ENCODE data around the gene CNPY2.

The CNPY2 gene

DNA sequence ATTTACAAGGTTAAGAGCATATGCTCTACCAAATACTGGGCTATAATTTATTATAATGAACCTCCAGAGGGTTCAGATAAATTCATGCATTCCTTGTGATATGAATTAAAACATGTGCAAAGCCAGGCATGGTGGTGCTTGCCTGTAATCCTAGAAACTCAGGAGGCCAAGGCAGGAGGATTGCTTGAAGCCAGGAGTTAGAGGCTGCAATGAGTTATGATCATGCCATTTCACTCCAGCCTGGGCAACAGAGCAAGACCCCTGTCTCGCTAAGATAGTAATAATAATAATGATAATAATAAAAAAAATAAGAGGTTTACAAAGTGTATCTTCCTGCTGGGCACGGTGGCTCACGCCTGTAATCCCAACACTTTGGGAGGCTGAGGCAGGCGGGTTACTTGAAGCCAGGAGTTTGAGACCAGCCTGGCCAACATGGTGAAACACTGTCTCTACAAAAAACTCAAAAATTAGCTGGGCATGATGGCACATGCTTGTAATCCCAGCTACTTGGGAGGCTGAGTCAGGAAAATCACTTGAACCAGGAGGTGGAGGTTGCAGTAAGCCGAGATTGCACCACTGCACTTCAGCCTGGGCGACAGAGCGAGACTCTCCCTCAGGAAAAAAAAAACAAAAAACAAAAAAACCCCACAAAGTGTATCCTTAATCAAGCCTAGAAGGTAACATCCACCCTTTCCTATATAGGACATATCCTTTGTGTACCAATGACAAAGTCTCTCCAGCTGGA, 8.4 kb downstream of the CNPY2 start:
- WGBS (ENCODE audit: insufficient coverage): 100% methylated on average over 2 of the region's 7 CpGs
- H3K9me3 ChIP-seq (ENCODE audit: control extremely low read depth in 1 of 5, control insufficient read depth in 4 of 5, insufficient read depth in 2 of 5, low read depth in 1 of 5, low read length in 4 of 5): no peaks in the 10 kb centered on the region
- H3K27ac ChIP-seq (ENCODE audit: insufficient read depth in 1 of 2, low read depth in 1 of 2, low read length in 2 of 2, poor library complexity in 1 of 2, severe bottlenecking in 2 of 2): no peak overlapping the region
- peaks cover 17 to 50% (median 40%) of the 10 kb centered on the region in 4 experiments for H3K36me3 ChIP-seq (ENCODE audit: control insufficient read depth in 4 of 4, insufficient read depth in 4 of 4, low read length in 3 of 4)
- CTCF ChIA-PET: interaction anchor here (1.0 to 1.6 kb wide), 4 partner anchors 8 to 17 kb away, joined by 3 to 4 read pairs (median 4); partner anchors contain the start of gene CS
- no peaks in the 10 kb centered on the region for H3K4me1 ChIP-seq (ENCODE audit: control extremely low read depth in 1 of 4, control insufficient read depth in 4 of 4, insufficient read depth in 4 of 4, low read length in 3 of 4)
- H3K4me3 ChIP-seq (ENCODE audit: control insufficient read depth in 1 of 7, extremely low read depth in 1 of 7, insufficient read depth in 4 of 7, low read depth in 2 of 7, low read length in 6 of 7): no peak overlapping the region
- POLR2A ChIA-PET: interaction anchor here (0.5 kb wide), 1 partner anchor 47 kb away, joined by 4 read pairs; no protein-coding TSS in a partner anchor
- no peaks in the 10 kb centered on the region for H3K27me3 ChIP-seq (replicated peaks in 2 of 5; ENCODE audit: control insufficient read depth in 4 of 5, insufficient read depth in 5 of 5, low read length in 4 of 5)
- no peak for DNase-seq

DNA sequence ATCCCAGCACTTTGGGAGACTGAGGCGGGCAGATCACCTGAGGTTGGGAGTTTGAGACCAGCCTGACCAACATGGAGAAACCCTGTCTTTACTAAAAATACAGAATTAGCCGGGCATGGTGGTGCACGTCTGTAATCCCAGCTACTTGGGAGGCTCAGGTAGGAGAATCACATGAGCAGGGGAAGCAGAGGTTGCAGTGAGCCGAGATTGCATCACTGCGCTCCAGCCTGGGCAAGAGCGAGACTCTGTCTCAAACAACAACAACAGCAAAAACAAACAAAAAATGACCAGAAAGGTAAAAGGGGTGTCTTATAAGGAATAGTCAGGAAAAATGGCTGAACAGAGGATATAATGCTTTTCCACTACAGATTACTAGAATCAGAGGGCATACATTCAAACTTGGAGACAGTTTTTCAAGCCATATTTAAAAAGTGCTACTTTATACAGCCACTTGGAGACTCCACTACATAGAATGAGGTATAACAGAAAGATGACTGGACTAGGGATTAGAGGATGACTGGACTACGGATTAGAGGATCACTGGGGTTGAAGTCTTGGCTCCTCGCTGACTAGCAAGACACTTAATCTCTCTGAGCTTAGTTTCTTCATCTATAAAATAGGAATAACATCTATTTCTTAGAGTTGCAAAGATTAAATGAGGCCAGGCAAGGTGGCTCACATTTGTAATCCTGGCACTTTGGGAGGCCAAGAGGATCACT, 10.8 kb downstream of the CNPY2 start:
- H3K27ac ChIP-seq (ENCODE audit: insufficient read depth in 1 of 2, low read depth in 1 of 2, low read length in 2 of 2, poor library complexity in 1 of 2, severe bottlenecking in 2 of 2): no peak overlapping the region
- no peaks in the 10 kb centered on the region for H3K9me3 ChIP-seq (ENCODE audit: control extremely low read depth in 1 of 5, control insufficient read depth in 4 of 5, insufficient read depth in 2 of 5, low read depth in 1 of 5, low read length in 4 of 5)
- H3K4me3 ChIP-seq (ENCODE audit: control insufficient read depth in 1 of 7, extremely low read depth in 1 of 7, insufficient read depth in 4 of 7, low read depth in 2 of 7, low read length in 6 of 7): no peak overlapping the region
- CTCF ChIA-PET: interaction anchor here (1.0 to 1.6 kb wide), 3 partner anchors 11 to 116 kb away, joined by 3 to 4 read pairs (median 3); partner anchors contain the start of genes CNPY2, PAN2 and SMARCC2
- peaks cover 14 to 41% (median 26%) of the 10 kb centered on the region in 4 experiments for H3K36me3 ChIP-seq (ENCODE audit: control insufficient read depth in 4 of 4, insufficient read depth in 4 of 4, low read length in 3 of 4)
- WGBS (ENCODE audit: insufficient coverage): 100% methylated on average over 5 of the region's 8 CpGs
- no peak for DNase-seq
- POLR2A ChIA-PET: no interaction called here
- no peaks in the 10 kb centered on the region for H3K27me3 ChIP-seq (replicated peaks in 2 of 5; ENCODE audit: control insufficient read depth in 4 of 5, insufficient read depth in 5 of 5, low read length in 4 of 5)
- H3K4me1 ChIP-seq (ENCODE audit: control extremely low read depth in 1 of 4, control insufficient read depth in 4 of 4, insufficient read depth in 4 of 4, low read length in 3 of 4): peaks cover 0 to 11% (median 10%) of the 10 kb centered on the region in 4 experiments

DNA sequence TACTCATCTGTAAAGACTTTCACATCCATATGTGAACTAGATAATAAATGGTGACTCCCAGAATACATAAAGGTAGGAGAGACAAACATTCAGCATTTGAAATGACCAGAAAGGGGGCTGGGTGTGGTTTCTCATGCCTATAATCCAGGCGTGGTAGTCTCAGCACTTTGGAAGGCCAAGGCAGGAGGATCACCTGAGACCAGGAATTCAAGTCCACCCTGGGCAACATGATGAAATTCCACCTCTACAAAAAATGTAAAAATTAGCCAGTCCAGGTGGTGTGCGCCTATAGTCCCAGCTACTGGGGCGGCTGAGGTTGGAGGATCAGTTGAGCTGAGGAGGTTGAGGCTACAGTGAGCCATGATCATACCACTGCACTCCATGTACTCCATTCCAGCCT, 11.5 kb downstream of the CNPY2 start:
- H3K4me3 ChIP-seq (ENCODE audit: control insufficient read depth in 1 of 7, extremely low read depth in 1 of 7, insufficient read depth in 4 of 7, low read depth in 2 of 7, low read length in 6 of 7): no peak overlapping the region
- no peak overlapping the region for H3K27ac ChIP-seq (ENCODE audit: insufficient read depth in 1 of 2, low read depth in 1 of 2, low read length in 2 of 2, poor library complexity in 1 of 2, severe bottlenecking in 2 of 2)
- H3K27me3 ChIP-seq (replicated peaks in 2 of 5; ENCODE audit: control insufficient read depth in 4 of 5, insufficient read depth in 5 of 5, low read length in 4 of 5): no peaks in the 10 kb centered on the region
- WGBS (ENCODE audit: insufficient coverage): 97% methylated on average over 3 of the region's 3 CpGs
- H3K36me3 ChIP-seq (ENCODE audit: control insufficient read depth in 4 of 4, insufficient read depth in 4 of 4, low read length in 3 of 4): peaks cover 11 to 37% (median 21%) of the 10 kb centered on the region in 4 experiments
- no peaks in the 10 kb centered on the region for H3K9me3 ChIP-seq (ENCODE audit: control extremely low read depth in 1 of 5, control insufficient read depth in 4 of 5, insufficient read depth in 2 of 5, low read depth in 1 of 5, low read length in 4 of 5)
- DNase-seq: no peak
- peaks cover 2 to 16% (median 13%) of the 10 kb centered on the region in 4 experiments for H3K4me1 ChIP-seq (ENCODE audit: control extremely low read depth in 1 of 4, control insufficient read depth in 4 of 4, insufficient read depth in 4 of 4, low read length in 3 of 4)
- CTCF ChIA-PET: interaction anchor here (1.0 to 1.6 kb wide), 3 partner anchors 12 to 115 kb away, joined by 3 to 4 read pairs (median 3); partner anchors contain the start of genes CNPY2, PAN2 and SMARCC2
- POLR2A ChIA-PET: no interaction called here

DNA sequence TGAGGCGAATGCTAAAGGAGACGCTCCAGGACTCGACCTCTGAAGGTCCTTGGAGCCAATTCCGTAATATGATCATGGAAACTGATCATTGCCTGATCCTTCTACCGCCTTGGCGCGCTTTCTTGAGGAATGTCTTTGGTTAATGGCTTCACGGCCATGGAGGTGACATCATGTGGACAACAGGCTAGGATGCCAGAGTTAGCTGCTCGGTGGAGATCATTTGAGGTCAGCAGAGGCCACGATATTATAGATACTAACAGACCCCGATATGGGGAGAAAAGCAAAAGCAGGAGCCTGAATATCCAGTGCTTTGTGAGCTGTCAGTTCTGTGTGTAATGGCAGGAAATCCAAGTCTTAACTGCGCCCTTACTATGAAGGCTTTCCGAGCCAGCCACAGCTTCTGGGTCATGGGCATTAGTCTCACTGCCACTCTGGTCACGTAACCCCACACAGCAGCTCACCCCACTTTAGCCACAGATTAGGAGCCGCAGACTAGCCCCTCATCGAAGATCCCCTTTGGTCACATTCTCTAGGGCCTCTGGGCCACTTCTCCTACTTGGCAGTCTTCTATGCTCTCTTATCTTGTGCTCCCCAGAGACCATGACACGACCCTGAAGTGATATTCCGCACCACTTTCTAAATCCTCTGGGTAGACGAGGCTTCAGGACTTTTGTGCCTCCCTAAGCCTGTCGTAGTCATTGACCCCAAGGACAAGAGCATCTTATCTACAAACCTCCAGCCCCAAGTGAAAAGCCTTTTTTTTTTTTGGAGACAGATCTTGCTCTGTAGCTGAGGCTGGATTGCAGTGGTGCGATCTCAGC, 14.9 kb downstream of the CNPY2 start:
- H3K27me3 ChIP-seq (replicated peaks in 2 of 5; ENCODE audit: control insufficient read depth in 4 of 5, insufficient read depth in 5 of 5, low read length in 4 of 5): no peaks in the 10 kb centered on the region

DNA sequence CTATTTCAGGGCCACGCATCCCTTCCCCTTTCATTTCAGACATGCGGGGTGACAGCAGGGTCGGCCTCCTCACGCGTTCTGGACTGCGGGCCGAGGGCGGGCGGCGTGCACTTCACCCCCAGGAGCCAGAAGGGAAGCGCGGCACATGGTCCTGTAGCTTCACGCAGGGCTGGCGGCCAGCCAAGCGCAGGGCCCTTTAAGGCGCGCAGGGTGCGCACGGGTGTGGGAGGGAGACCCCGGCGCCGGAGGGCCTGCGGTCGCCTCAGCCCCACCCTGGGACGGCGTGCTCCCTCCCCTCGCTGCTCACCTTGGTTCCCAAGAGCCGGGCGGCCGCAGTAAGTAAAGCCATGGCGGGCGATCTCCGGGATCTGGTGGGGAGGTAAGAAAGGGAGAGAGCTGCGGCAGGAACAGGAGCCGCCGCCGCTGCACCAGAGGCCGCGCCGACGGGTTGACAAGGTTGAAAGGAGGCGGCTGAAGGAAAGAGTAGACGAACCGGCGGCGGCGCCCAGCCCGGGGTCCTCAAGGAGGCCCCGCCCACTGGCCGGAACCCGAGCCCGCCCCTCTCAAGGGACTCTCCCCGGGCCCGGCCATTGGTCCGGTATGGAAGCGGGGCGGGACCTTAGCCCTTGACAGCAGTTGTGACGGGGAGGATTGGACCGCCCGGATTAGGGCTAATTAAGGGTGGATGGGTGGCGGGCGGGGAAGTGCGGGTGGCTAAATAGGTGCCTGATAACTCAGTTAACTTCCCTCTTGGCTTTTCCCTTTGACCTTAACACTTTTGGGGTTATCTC, 15.7 kb downstream of the CNPY2 start, which contains the start of gene CS:
TSS of gene CS (minus strand) at position 478 of the 791 bp plus-strand sequence. CDS start at position 349, 129 bp downstream.
- CTCF ChIA-PET: interaction anchor here (0.9 to 1.8 kb wide), 5 partner anchors 8 to 182 kb away, joined by 3 to 4 read pairs (median 4); partner anchors contain the start of gene ZC3H10
- peak; percentile 98 to 99 (median 99) for DNase-seq
- peak within 1 kb of the TSS; percentile 65 to 90 for H3K27ac ChIP-seq (ENCODE audit: insufficient read depth in 1 of 2, low read depth in 1 of 2, low read length in 2 of 2, poor library complexity in 1 of 2, severe bottlenecking in 2 of 2)
- H3K9me3 ChIP-seq (ENCODE audit: control extremely low read depth in 1 of 5, control insufficient read depth in 4 of 5, insufficient read depth in 2 of 5, low read depth in 1 of 5, low read length in 4 of 5): no peaks in the 10 kb centered on the region
- peaks cover 12 to 31% (median 26%) of the 10 kb centered on the region in 4 experiments for H3K4me1 ChIP-seq (ENCODE audit: control extremely low read depth in 1 of 4, control insufficient read depth in 4 of 4, insufficient read depth in 4 of 4, low read length in 3 of 4)
- WGBS (ENCODE audit: insufficient coverage): 0% methylated on average over 36 of the region's 63 CpGs
- POLR2A ChIA-PET: interaction anchor here (0.6 to 3.0 kb wide), 4 partner anchors 16 to 254 kb away, joined by 3 to 11 read pairs (median 4); partner anchors contain the start of genes CNPY2 and PAN2
- no peaks in the 10 kb centered on the region for H3K27me3 ChIP-seq (replicated peaks in 2 of 5; ENCODE audit: control insufficient read depth in 4 of 5, insufficient read depth in 5 of 5, low read length in 4 of 5)
- peaks cover 3 to 25% (median 9%) of the 10 kb centered on the region in 4 experiments for H3K36me3 ChIP-seq (ENCODE audit: control insufficient read depth in 4 of 4, insufficient read depth in 4 of 4, low read length in 3 of 4)
- peak within 1 kb of the TSS; percentile 52 to 95 (median 85) for H3K4me3 ChIP-seq (ENCODE audit: control insufficient read depth in 1 of 7, extremely low read depth in 1 of 7, insufficient read depth in 4 of 7, low read depth in 2 of 7, low read length in 6 of 7)

More for the DNA sequence above, 14.9 kb downstream of the CNPY2 start:
- WGBS (ENCODE audit: insufficient coverage): 66% methylated on average over 20 of the region's 21 CpGs
- H3K4me3 ChIP-seq (ENCODE audit: control insufficient read depth in 1 of 7, extremely low read depth in 1 of 7, insufficient read depth in 4 of 7, low read depth in 2 of 7, low read length in 6 of 7): peak overlapping the region in 6 of 7 experiments; percentile 46 to 85 (median 76)
- no peaks in the 10 kb centered on the region for H3K9me3 ChIP-seq (ENCODE audit: control extremely low read depth in 1 of 5, control insufficient read depth in 4 of 5, insufficient read depth in 2 of 5, low read depth in 1 of 5, low read length in 4 of 5)
- ChIA-PET POLR2A (interaction anchor here (0.6 to 3.0 kb wide), 3 partner anchors 12 to 31 kb away, joined by 3 to 11 read pairs (median 3); partner anchors contain the start of gene CNPY2), CTCF (interaction anchor here (0.8 to 1.3 kb wide), 4 partner anchors 19 to 113 kb away, joined by 3 to 4 read pairs (median 3); no protein-coding TSS in a partner anchor)
- peaks cover 12 to 31% (median 26%) of the 10 kb centered on the region in 4 experiments for H3K4me1 ChIP-seq (ENCODE audit: control extremely low read depth in 1 of 4, control insufficient read depth in 4 of 4, insufficient read depth in 4 of 4, low read length in 3 of 4)
- peaks cover 5 to 33% (median 13%) of the 10 kb centered on the region in 4 experiments for H3K36me3 ChIP-seq (ENCODE audit: control insufficient read depth in 4 of 4, insufficient read depth in 4 of 4, low read length in 3 of 4)
- DNase-seq: peak in 1 of 3 donors; percentile 30
- peak overlapping the region; percentile 65 to 90 for H3K27ac ChIP-seq (ENCODE audit: insufficient read depth in 1 of 2, low read depth in 1 of 2, low read length in 2 of 2, poor library complexity in 1 of 2, severe bottlenecking in 2 of 2)

Measured in common myeloid progenitor, CD34-positive (primary cell).